NCI-H526 treated with DMSO at 0.1 percent for 48 hours (cell line): Measurements from ENCODE around the gene SETD1A.

Source experiments
- DNase-seq: peaks from one replicate; lab custom pipeline; 2025; lab: John Stamatoyannopoulos, UW

SETD1A gene

GRCh38 chr16:30982548-30983288, 25.2 kb downstream of the SETD1A start:
- no peak for DNase-seq

GRCh38 chr16:30983289-30983889, 25.8 kb downstream of the SETD1A start:
- no peak for DNase-seq

DNA sequence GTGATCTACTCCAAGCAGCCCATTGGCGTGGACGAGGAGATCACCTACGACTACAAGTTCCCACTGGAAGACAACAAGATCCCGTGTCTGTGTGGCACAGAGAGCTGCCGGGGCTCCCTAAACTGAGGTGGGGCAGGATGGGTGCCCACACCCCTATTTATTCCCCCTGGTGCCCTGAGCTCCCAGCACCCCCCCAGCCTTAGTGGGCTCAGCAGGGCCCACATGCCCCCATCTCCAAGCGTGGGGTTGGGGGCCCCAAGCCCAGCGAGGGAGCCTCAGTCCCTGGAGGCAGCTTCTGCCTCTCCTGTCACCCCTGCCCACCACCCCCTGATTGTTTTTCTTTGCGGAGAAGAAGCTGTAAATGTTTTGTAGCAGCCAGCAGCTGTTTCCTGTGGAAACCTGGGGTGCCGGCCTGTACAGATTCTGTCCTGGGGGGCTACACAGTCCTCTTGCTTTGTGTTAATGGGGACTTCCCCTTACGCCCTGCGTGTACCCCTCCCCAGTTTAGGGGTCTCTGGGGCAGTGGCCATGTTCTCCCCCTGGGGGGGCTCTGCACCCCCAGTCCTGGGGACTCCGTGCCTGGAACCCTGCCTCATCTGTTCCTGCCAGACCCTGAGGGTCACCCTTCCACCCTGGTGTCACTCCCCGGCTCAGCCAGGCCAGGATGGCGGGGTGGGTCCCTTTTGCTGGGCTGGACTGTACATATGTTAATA, 26.5 kb downstream of the SETD1A start:
- DNase-seq: no peak

DNA sequence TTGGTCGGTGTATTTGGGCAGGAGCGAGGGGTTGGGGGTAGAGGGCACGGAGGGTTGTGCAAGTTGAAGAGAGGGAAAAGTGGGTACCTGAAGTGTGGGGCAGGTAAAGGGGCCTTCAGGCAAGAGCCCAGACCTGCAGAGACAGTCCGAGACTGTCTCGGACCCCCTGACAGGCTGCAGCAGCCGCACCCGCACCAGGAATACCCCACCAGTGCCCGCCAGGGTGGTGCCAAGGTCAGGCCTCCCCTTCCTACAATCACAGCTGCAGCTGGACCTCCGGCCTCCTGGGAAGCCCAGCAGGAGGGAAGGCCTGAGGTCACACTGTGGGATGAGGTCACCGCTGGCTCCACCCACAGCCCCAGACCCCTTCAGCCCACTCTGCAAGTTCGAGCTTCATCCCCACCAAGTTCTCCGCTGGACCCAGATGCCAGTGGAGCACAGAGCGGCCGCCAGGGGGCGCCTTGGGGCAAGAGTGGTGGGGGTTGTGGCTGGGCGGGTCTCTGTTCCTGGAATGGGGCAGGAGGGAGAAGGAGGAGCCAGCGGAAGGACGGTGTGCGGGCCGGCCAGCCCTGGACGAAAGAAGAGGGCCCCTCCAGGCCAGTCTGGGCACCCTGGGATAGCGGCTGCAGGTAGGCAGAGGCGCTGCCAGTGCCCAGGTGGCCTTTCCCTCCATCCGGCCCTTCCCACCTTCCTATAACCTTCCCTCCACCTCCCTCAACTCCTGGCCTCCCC, 27.3 kb downstream of the SETD1A start, which contains the start of gene HSD3B7:
Gene HSD3B7, plus strand, starts transcription at position 539 of the 732 bp plus-strand sequence. CDS start 452 bp downstream, outside the sequence.
- DNase-seq: peak; percentile 40

DNA sequence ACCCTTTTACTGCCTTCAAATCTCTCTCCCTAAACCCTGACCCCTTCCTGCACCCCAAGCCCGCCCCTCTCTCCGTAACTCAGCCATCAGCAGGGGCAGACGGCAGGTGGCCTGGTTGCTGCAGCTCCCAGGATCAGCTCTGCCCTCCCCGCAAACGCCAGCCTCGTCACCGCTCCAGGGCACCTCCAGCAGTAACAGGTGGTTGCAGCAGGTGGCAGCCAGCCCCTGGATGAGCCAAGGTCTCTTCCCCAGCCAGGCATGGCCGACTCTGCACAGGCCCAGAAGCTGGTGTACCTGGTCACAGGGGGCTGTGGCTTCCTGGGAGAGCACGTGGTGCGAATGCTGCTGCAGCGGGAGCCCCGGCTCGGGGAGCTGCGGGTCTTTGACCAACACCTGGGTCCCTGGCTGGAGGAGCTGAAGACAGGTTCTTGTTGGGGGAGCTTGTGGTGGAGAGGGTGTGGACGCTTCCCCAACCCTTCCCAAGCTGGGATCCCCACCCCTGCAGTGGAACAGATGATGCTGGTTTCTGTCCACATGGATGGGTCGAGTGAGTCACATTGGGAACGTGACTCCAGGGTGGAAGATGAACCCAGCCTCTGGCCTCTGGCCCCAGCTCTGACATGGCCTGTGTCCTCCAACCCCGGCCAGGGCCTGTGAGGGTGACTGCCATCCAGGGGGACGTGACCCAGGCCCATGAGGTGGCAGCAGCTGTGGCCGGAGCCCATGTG, 28.0 kb downstream of the SETD1A start:
- DNase-seq: peak; percentile 60

DNA sequence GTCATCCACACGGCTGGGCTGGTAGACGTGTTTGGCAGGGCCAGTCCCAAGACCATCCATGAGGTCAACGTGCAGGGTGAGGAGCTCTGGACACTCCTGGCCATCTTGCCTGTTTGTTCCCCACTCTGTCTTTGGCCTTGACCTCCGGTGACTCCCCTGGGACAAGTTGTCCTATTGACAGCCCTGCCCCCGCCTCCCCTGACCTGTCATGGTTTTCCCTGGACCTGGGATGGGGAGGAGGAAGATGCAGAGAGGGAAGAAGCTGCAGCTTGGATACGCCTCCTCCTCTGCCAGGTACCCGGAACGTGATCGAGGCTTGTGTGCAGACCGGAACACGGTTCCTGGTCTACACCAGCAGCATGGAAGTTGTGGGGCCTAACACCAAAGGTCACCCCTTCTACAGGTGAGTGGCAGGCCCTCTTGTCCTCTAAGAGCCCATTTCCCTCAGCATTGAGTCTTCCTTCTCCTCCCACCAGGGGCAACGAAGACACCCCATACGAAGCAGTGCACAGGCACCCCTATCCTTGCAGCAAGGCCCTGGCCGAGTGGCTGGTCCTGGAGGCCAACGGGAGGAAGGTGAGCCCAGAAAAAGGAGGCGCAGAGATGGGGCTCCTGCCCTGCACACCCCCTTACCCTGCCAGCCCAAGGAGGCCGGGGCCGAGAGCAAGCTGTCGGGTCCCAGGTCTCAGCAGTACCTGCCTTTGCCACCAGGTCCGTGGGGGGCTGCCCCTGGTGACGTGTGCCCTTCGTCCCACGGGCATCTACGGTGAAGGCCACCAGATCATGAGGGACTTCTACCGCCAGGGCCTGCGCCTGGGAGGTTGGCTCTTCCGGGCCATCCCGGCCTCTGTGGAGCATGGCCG, 28.8 kb downstream of the SETD1A start:
- no peak for DNase-seq

GRCh38 chr16:30987581-30988190, 30.1 kb downstream of the SETD1A start:
- no peak for DNase-seq

DNA sequence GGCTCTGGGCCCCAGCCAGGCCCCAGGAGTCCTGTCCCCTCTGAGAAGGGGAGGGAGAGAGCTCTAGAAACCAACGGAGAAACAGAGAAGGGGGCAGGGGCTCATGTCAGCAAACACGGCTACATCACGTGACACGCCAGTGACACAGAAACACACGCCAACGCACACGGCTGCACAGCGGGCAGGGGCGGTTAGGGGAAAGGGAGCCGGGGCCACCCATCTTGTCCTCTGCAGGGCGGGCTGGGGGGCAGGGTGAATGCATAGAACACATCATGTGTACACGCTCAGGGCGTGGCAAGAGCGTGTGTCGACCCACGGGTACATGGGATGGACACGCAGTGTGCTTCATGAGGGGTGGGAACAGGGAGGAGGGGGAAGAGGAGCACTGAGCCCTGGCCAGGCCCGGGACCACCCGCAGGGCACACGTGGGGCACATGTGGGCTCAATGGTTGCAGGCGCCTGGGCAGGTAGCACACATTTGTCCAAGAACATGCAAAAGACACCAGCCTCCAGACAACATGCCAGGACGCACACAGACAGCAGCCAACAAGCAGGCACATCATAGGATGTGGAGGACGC, 32.0 kb downstream of the SETD1A start:
- DNase-seq: no peak

DNA sequence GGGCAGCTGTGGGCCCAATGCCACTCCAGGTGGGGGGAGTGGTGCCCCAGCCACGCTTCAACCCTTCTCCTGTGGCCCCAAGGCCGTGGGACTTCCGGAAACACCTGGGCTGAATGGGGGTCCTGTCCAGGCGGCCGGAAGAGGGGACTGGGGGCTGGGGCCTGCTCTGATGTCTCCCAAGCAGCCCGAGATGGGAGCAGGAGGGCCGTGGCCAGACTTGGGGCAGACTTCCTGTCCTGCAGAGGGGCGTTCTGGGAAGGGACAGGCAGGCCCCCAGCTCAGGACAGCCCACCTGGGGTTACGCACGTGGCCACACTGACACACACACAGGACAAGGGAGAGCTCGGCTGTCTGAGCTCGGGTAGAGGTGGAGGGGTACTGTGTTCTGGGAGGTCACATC, 32.6 kb downstream of the SETD1A start:
- no peak for DNase-seq

GRCh38 chr16:30991052-30991451, 33.5 kb downstream of the SETD1A start:
- no peak for DNase-seq

- no peak for DNase-seq
These were observed 34.8 kb downstream of the SETD1A start for GRCh38 chr16:30992276-30992780.

GRCh38 chr16:30992931-30993816, 35.6 kb downstream of the SETD1A start:
- DNase-seq: no peak

- no peak for DNase-seq
These were observed 38.4 kb downstream of the SETD1A start for GRCh38 chr16:30995927-30996323.

GRCh38 chr16:30996324-30996984, 38.9 kb downstream of the SETD1A start:
- no peak for DNase-seq

GRCh38 chr16:30996985-30997724, 39.6 kb downstream of the SETD1A start:
- DNase-seq: no peak

DNA sequence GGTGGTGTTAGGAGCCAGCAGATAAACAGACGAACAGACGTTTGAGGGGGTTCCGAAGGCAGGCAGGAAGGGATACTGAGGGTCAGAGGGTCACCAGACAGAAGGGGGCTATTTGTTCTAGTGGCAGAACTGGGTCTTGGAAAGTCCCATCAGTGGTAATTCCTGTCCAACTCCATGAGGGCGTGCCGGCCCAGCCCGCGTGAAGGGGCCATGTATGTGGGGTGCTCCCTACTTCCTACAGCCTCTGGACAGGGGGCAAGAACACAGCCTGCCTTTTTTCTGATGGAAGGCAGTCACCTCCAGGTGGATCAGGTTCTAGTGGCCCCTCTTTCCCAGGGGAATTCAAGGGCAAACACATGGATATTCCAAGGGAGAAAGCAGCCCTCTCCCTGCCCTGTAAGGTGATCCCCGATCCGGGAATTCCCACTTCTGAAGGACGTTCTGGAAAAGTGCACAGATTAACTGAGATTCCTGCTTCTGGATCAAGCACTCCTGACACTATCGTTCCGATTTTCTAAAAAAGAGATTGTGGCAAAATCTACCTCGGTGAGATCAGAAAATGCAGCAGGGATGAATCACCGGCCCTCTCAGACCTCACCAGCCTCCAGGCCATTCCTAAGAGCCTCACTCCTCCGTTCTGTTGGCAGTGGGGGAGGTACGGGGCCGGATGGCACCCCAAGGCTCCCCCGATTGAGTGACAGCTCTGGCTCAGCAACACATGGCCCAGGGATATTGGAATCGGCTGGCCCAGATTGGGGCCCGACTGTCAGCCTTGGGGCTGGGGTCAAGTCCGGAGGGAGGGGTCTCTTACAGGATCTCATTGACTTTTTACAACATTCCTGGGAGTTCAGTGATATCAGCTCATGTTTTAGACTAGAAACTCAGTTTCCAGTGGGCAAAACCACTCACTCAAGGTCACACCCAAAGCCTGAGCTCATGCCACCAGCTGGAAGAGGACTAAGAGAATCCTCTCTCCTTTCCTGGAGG, 40.5 kb downstream of the SETD1A start:
- no peak for DNase-seq
